Measurements from ENCODE around the gene PMEPA1.

Gene PMEPA1

GRCh38 chr20:57613481-57613921 is 96.3 kb downstream of the PMEPA1 start:
- TF ChIP-seq ZNF501 (tag by site-specific recombination; IDR thresholded peaks at IDR 0.05) (no peak), ZBTB7A (tag by site-specific recombination; IDR thresholded peaks at IDR 0.05; ENCODE audit: low read depth) (no peak), ZNF561 (tag by site-specific recombination; IDR thresholded peaks at IDR 0.05; ENCODE audit: borderline replicate concordance) (no peak), ZIC2 (tag by site-specific recombination; IDR thresholded peaks at IDR 0.05) (peak; percentile 45; the same call in 1 of the 2 replicates), PRDM1 (tag by site-specific recombination; IDR thresholded peaks at IDR 0.05) (no peak), ZNF174 (tag by site-specific recombination; IDR thresholded peaks at IDR 0.05) (no peak)
- no peak overlapping the region for H3K4me3 ChIP-seq (ENCODE audit: low read depth, low read length)
- CTCF ChIA-PET: interaction anchor here (1.5 kb wide), 1 partner anchor 474 kb away, joined by 3 read pairs; no protein-coding TSS in a partner anchor
- POLR2A ChIA-PET: no interaction called here
- no peaks in the 10 kb centered on the region for H3K4me1 ChIP-seq (ENCODE audit: control insufficient read depth, insufficient read depth, low read length)
- no peak overlapping the region for H3K27ac ChIP-seq (ENCODE audit: extremely low read depth, low read depth, low read length)
- no peaks in the 10 kb centered on the region for H3K9me3 ChIP-seq (ENCODE audit: control insufficient read depth, insufficient read depth, low read depth, low read length)
- no peaks in the 10 kb centered on the region for H3K36me3 ChIP-seq (ENCODE audit: control insufficient read depth in 2 of 2, insufficient read depth in 1 of 2, low read length in 2 of 2)

- ChIA-PET POLR2A (no interaction called here), CTCF (interaction anchor here (1.5 kb wide), 1 partner anchor 475 kb away, joined by 3 read pairs; no protein-coding TSS in a partner anchor)
- no peak for TF ChIP-seq ZNF354C (tag by site-specific recombination; IDR thresholded peaks at IDR 0.05; ENCODE audit: borderline replicate concordance, low read depth)
- TF ChIP-seq ZNF707 (tag by site-specific recombination; IDR thresholded peaks at IDR 0.05): no peak
- TF ChIP-seq ZNF560 (tag by site-specific recombination; IDR thresholded peaks at IDR 0.05; ENCODE audit: borderline replicate concordance): no peak
- no peak for TF ChIP-seq ZNF184 (tag by site-specific recombination; IDR thresholded peaks at IDR 0.05)
- TF ChIP-seq, protein P1, sequence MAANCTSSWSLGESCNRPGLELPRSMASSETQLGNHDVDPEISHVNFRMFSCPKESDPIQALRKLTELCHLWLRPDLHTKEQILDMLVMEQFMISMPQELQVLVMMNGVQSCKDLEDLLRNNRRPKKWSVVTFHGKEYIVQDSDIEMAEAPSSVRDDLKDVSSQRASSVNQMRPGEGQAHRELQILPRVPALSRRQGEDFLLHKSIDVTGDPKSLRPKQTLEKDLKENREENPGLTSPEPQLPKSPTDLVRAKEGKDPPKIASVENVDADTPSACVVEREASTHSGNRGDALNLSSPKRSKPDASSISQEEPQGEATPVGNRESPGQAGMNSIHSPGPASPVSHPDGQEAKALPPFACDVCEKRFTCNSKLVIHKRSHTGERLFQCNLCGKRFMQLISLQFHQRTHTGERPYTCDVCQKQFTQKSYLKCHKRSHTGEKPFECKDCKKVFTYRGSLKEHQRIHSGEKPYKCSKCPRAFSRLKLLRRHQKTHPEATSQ (tag by site-specific recombination; IDR thresholded peaks at IDR 0.05): no peak
- no peak for TF ChIP-seq ZFP41 (tag by site-specific recombination; IDR thresholded peaks at IDR 0.05; ENCODE audit: borderline replicate concordance)
- TF ChIP-seq ZSCAN30 (tag by site-specific recombination; IDR thresholded peaks at IDR 0.05): no peak
- TF ChIP-seq PBX3 (CRISPR knock-in tag; IDR thresholded peaks at IDR 0.05): no peak
- no peak for TF ChIP-seq GFI1B (tag by site-specific recombination; IDR thresholded peaks at IDR 0.05)
- no peak for TF ChIP-seq TSHZ1 (tag by site-specific recombination; IDR thresholded peaks at IDR 0.05; ENCODE audit: borderline replicate concordance)
- TF ChIP-seq ZNF621 (tag by site-specific recombination; IDR thresholded peaks at IDR 0.05): no peak
- TF ChIP-seq ZNF555 (tag by site-specific recombination; conservative IDR thresholded peaks at IDR 0.05): no peak
- TF ChIP-seq SP7 (tag by site-specific recombination; IDR thresholded peaks at IDR 0.05): no peak
- TF ChIP-seq ZNF280C (tag by site-specific recombination; IDR thresholded peaks at IDR 0.05): no peak
- no peak for TF ChIP-seq ZNF302 (tag by site-specific recombination; IDR thresholded peaks at IDR 0.05; ENCODE audit: low read depth)
- TF ChIP-seq ZNF221 (tag by site-specific recombination; IDR thresholded peaks at IDR 0.05; ENCODE audit: borderline replicate concordance): no peak
- Histone ChIP-seq H3K27ac (ENCODE audit: extremely low read depth, low read depth, low read length) (no peak overlapping the region), H3K4me3 (ENCODE audit: low read depth, low read length) (no peak overlapping the region), H3K36me3 (ENCODE audit: control insufficient read depth in 2 of 2, insufficient read depth in 1 of 2, low read length in 2 of 2) (no peaks in the 10 kb centered on the region), H3K4me1 (ENCODE audit: control insufficient read depth, insufficient read depth, low read length) (no peaks in the 10 kb centered on the region), H3K9me3 (ENCODE audit: control insufficient read depth, insufficient read depth, low read depth, low read length) (no peaks in the 10 kb centered on the region)
Observed at GRCh38 chr20:57612916-57613315, 96.9 kb downstream of the PMEPA1 start.
